Stimulated activated CD4-positive, alpha-beta T cell treated with anti-CD3 and anti-CD28 coated beads, Interleukin-1b, Interleukin-23, amount 100 ng/mL, for 4 hours (primary cell): ENCODE results near the gene DNAJB5.
A peak's percentile ranks its signal among the peaks of the same experiment; 100 is the strongest.
"Not testable (repeated sequence)": the region's sequence is repeated elsewhere in the genome, so short reads cannot be mapped to it uniquely, and the experiment has no call there.

Experiments
- DNase-seq, 2 donors: peaks; one replicate each; pipeline ENCODE4 v3.0.0-alpha.2; 2020; ENCODE audit warnings: low read depth in 2 of 2

Gene DNAJB5

DNA sequence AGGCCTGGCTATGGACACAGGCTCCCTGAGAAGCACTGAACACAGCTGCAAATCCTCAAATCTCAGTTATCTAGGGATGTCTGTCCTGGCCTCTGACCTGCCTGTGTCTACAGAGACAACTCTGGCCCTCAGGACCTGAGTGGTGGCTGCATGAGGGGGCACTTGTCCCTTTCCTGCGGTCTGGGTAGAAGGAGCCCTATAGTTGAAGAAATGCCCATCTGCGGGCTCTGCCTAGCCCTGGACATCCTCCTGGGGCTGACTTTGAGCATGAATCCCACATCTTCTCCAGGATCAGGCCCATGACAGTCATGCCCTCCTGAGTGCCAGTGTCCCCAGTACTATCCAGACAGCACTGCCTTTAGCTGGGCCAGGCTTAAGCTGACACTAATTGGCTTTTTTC lies 10.0 kb downstream of the DNAJB5 start:
- no peak for DNase-seq

DNA sequence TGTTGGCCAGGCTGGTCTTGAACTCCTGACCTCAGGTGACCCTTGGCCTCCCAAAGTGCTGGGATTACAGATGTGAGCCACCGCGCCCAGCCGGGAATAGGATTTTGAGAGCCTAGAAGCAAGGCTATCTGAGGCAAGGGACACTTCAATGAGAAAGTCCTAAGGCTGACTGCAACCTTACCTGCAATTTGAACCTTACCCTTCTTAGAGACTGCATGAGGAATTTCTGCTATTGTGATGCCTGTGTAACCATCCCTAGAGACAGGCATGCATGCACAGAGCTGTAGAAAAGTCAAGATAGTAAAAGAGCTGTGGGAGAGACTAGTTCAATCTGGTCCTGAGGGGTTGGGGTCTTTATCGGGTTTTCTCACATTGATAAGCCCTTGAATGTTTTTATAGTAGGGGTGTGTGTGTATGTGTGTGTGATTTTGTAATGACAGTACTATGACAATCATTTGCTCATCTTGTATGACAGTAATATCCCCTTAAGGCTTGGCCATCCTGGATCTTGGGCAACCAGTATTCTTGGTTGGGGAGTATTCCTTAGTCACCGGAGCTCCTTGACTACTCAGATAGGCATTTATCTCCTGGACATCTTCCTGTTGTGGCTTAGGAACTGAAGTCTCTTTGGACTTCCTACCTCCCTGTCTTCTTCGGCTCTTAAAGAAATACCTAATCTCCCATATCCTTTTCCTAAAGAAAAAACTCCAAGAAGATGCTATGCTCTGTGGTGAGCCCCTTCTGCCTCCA lies 11.2 kb downstream of the DNAJB5 start:
- no peak for DNase-seq

DNA sequence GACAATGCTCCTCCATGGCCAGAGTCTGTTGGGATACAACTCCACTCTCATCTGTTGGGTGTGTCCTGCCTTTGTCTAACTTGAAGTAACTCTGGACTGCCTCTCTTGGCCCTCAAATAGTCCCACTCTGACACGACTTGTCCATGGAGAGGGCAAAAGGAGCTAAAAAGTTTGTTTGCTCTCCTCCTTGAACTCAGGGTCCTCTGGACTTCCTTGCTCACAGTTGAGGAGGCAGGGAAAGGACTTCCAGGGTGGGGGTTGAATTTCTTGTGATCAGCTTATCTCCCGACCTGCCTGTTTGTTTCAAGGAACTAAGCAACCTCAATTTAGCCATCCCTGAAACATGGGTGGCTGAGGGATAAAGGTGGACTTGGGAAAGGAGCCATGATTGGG lies 11.7 kb downstream of the DNAJB5 start:
- no peak for DNase-seq

DNA sequence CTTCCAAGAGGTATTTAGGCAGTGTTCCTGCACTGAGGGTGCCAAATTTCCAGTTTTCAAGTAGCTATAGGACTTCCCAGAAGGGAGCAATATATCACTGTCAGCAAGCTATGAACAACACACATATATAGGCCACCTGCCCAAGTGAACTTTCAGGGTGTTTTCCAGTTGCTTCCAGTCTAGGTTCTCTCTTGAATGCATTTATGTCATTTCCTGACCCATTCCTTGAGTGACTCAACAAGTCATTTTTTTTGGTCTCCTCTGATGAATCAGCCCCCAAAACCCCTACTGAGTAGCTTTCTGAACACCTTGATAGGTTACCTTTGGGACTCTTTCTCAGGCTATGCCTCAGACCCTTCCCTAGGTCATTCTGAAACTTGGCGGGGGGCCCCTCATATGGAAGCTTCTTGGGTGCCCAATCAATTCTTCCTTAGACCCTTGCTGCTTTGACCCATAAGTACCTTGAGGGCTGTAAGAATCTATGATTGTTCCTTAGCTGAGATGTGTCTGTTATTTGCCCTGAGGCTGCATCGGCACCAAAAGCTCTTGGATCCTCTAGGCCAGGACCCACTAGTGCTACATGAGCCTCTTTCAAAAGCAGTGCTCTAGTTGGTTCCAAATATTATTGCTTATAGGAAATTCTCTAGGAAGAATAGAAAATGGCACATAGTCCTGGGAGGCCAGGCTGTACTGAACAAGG lies 12.4 kb downstream of the DNAJB5 start:
- no peak for DNase-seq

DNA sequence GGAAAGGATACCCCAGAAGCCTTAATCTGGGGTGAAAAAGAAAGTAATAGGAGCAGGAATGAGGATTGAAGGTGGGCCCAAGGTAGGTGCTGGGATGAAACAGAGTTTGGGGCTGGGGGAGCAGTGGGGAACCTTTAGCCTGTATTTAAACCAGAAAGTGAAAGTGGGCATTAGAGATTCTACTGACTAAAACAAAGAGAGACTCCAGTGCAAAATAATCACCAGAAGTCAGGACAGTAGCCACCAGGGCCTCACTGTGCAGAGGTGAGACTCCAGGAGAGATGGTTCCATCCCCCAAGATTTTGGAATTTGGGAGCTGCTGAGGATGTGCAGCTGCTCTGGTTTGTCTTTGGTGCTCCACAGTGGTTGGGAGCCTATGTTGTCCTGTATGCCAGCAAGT lies 13.1 kb downstream of the DNAJB5 start:
- DNase-seq: no peak

DNA sequence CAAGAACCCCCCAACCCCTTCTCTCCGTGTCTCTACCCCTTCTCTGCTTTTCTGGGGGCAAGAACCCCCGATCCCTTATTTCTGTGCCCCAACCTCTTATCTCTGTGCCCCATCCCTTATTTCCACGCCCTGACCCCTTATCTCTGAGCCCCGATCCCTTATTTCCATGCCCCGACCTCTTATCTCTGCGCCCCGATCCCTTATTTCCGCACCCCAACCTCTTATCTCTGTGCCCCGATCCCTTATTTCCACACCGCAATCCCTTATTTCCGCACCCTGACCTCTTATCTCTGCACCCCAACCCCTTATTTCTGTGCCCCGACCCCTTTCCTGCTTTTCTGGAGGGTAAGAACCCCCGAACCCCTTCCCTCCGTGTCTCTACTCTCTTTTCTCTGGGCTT lies 14.8 kb downstream of the DNAJB5 start:
- not testable (repeated sequence) for DNase-seq

DNA sequence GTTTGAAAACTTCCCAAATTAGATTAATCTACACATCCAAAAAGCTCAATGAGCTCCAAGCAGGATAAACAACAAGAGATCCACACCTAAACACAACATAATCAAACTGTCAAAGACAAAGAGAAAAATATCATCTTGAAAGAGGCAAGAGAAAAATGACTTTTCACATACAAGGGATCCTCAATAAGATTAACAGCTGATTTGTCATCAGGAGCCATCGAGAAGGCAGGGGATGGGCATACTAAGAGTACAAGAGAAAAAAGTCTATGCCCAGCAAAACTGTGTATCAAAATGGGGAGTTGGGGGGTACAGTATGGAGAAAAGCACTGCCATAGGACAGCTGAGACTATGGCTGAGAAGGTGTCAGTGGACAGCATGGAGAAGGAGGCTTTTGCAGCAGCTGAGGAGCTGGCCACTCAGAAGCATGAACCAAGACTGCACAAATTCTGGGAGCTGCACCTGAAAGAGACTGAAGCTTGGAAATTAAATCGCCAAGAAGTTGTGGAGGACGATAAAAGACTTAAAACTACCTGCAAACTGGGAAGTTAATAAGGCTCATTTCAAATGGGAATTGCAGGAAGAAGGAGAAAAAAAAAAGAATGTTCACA lies 20.9 kb downstream of the DNAJB5 start:
- no peak for DNase-seq

DNA sequence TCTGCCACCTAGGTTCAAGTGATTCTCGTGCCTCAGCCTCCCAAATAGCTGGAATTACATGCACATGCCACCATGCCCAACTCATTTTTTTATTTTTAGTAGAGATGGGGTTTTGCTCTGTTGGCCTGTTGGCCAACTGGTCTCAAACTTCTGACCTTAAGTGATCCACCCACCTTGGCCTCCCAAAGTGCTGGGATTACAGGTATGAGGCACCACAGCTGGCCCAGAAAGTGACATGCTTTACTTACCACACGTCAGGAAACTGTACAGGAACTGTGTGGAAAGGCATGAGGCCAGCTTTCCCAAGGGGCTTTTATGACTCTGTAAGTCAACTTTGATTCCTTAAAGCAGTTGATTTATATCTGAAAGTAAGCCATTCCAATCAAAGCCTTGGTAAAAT lies 25.0 kb downstream of the DNAJB5 start:
- DNase-seq: no peak

DNA sequence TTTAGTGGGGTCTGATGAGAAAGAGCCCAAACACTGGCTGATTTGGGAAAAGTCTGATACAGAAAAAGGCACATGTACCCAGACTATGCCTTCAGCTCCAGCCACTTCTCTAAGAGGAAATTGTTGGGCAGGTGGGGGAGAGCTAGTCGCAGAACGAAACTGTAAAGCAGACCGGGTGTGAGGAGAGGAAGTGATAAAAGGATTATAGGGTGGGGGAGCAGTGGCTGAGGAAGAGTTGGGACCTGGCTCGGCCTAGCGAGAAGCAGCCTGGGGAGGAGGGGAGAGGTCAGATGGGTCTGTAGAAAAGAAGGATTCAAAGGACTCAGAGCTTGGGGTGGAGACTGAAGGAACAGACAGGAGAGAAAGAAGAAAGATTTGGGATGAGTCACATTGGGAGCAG lies 33.9 kb downstream of the DNAJB5 start:
- not testable (repeated sequence) for DNase-seq

DNA sequence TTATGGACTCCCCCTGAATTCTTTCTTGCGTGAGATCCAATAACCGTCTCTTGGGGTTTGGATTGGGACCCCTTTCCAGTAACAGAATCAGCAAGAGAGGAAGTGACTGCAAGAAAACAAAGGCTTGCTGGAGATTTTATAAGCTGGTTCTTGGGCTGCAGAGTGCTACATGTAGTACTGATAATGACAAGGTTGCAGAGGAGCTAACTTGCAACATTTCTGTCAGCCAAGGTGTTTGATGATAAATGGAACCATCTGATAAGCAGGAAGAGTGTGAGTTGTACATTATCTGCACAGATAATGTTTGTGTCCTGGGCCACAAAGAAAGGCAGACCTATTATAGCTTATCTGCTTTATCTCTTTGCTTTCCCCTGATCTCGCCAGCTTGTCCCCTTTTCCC lies 37.1 kb downstream of the DNAJB5 start:
- no peak for DNase-seq

DNA sequence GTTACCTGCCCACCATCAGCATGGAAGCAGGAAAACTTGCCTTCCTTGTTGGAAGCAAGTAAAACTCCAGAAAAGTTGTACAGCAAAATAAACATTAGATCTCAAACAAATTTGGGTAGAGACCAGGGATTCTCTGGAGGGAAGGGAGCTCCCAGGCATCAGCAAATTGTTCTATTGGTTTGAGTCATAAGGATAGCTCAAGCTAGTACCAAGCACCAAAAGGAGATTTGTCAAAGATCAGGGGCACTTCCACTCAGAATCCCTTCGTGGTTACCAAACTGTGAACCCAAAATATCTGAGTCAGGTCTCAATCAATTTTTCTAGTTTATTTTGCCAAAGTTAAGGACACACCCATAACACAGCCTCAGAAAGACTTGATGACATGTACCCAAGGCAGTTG lies 37.8 kb downstream of the DNAJB5 start:
- no peak for DNase-seq

DNA sequence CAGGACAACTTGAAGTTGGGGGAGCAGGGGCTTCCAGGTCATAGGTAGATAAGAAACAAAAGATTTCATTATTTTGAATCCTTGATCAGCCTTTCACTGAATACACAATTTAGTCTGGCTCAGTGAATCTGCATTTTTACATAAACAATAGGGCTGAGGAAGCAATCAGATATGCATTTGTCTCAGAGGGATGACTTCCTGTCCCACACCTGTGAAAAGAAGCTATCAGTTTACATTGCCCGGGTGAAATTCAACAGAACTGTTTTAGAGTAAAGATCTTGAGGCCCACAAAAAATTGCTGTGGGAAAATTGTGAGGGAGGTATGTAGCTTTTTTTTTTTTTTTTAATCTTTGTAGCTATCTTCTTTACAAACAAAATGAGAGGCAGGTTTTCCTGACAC lies 38.3 kb downstream of the DNAJB5 start:
- no peak for DNase-seq

DNA sequence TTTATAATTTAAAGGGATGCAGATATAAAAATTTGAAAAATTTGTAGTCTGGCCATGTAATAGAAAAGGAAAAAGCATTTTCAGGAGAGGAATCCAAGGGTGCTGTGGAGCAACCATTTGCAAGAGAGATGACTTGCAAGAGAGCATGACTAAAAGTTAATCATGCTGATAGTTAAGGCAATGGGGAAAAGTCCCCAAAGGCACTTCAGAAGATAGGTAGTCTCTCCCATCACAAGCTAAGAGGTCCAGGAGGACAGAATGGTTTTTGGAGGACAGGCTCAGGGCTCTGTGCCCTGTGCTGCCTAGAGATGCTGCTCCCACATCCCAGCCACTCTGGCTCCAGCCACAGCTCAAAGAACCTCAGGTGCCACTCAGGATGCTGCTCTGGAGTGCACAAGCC lies 38.8 kb downstream of the DNAJB5 start:
- DNase-seq: no peak

DNA sequence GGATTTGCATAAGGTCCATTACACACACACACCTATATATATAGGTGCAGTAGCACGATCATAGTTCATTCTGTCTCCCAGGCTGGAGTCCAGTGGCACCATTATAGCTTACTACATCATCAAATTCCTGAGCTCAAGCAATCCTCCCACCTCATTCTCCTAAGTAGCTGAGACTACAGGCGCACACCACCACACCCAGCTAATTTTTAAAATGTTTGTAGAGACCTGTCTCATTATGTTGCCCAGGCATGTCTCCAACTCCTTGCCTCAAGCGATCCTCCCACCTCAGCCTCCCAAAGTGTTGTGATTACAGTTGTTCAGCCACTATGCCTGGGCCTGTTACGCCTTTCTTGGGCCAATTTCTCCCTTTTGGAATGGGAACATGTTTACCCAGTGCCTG lies 39.7 kb downstream of the DNAJB5 start:
- no peak for DNase-seq

DNA sequence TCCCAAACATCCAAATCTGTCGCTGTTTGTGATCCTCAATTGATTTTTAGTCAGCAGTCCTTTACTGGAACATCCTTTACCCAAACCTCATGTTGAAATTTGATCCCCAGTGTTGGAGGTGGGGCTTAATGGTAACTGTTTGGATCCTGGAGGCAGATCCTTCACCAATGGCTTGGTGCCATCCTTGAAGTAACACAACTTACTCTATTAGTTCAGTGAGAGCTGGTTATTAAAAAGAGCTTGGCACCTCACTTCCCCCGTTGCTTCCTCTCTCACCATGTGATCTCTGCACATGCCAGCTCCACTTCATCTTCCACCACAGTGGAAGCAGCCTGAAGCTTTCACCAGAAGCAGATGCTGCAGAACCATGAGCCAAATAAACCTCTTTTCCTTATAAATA lies 40.3 kb downstream of the DNAJB5 start:
- no peak for DNase-seq

DNA sequence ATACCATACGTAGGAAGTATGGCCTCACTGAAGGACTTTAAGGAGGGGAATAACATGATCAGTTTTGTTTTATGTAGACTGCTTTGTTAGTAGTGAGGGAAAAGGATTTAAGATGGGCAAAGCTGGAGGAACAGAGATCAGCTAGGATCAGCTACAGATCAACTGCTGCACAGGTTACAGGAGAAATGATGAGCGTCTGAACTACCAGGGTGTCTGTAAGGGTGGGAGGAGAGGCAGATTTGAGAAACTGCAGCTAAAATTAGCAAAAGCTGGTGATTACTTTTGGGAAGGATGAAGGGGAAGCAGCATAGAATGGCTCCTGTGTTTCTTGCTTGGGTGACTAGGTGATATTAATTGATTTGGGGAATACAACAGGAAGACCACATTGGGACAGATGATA lies 43.6 kb downstream of the DNAJB5 start:
- DNase-seq: no peak

DNA sequence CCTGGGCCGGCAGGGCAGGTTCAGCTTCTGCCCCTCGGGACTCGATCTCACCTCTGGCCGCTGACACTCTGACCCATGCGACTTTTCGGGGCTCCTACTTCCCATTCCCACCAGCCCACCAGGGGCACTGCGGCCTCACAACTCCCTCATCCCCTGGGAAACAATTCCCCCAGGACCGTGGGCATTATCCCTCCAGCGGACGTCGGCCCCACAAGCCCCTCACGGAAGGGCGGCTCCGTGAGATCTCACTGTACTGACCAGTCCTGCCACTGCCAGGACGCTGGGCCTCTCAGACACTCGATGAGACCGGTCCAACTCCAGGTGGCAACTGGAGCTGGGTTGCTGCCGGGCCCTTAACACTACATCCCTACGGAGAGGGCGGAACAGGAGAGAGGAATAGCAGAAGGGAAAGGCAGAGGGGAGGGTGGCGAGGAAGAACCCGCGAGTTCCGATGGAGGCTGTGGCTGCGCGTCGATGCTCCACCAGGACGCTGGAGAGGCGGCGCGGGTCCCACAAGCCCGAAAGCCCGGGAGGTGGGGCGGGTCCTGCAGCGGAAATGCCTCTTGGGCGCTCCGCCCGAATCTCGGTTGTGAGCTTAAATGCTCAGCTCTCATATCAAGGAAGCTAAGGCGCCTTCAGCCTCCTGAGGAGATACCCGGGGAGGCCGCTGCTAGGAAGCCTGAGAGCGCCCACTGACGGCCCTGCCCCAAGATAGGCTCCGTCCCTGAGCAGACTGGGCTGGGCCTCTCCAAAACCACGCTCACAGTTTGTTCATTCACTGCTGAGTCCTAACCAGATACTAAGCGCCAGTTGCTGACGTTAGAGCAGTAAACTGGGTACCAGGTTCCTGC lies 46.5 kb downstream of the DNAJB5 start:
- DNase-seq: peak in 1 of 2 donors; percentile 29

DNA sequence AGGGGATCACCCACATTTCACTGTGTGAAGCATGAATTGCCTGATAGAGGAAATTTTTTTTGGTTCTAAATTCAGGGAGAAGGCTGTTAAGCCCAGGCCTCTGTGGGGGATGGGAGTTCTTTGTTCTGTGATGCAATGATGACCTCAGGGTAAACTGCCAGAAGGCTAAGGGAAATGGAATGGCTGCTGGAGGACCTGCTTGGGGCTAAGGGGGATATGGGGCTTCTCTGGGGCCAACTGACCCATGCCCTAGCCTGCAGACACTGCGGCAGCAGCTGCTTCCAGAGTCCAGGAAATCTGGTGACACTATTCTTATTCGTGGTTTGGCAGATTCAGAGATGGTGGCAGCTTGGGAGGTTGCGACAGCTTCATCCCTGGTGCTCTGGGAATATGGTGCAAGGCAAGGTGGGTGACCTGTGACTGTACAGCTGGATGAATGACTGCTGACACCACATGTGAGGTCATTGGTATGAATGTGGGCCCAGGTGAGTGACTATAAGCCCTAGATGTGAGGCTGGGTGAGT lies 52.6 kb downstream of the DNAJB5 start:
- DNase-seq: no peak

DNA sequence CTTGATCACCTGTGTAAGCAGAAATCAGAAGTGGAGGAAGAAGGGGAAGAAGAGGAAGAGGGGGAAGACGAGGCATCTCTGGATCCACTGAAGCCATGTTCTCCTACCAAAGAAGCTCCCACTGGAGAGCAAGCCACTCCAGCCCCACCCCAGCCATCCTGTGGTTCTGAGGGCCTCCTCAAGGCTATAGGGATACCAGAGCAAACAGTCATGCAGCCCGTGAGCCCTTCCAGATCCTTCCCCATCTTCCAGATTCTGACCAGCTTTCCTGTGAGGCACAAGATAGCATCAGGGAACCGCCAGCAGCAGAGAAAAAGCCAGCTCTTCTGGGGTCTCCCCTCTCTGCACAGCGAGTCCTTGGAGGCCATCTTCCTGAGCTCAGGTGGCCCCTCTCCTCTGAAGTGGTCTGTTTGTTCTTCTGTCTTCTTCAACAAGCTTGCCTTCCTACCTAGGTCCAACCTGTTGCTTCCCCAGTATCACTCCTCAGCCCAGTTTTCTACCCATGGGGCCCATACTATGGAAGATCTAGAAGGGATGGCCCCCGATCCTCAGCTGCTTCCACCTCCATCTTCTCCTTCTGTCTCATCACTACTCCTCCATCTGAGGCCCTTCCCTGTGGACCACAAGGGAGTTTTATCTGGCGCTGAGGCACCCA lies 53.5 kb downstream of the DNAJB5 start:
- no peak for DNase-seq

DNA sequence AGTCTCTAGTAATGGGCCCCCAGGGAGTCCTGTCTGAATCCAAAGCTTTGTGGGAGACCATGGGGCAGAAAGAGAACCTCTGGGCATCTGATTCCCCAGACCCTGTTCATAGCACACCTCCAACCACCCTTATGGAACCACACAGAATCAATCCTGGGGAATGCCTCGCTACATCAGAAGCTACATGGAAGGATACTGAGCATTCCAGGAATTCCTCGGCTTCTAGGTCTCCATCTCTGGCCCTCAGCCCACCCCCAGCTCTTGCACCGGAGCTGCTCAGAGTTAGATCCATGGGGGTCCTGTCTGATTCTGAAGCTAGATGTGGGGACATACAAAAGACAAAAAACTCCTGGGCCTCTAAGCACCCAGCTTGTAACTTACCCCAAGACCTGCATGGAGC lies 54.5 kb downstream of the DNAJB5 start:
- no peak for DNase-seq
